Measurements from ENCODE around the gene POLH. TPM values are rescaled to one million over a fixed set of nuclear protein-coding genes. Genes with fewer than 3 reads are reported as not detected.
"Not testable (repeated sequence)": the region's sequence is repeated elsewhere in the genome, so short reads cannot be mapped to it uniquely, and the experiment has no call there.

The POLH gene
- polyA plus RNA-seq (ENCODE audit: insufficient read depth in 1 of 5, insufficient read length in 5 of 5, low replicate concordance in 1 of 5) = 10 to 100 TPM; 16.0 to 29.0 (median 22.4) TPM
- long read RNA-seq, donor 1, partial matches to known transcripts = 0 of 2 reads
- long read RNA-seq, donor 1, other reads (novel, unspliced or antisense) = 0 of 2 reads
- long read RNA-seq, donor 2, partial matches to known transcripts = 0 of 1 reads
- long read RNA-seq, donor 2, other reads (novel, unspliced or antisense) = 0 of 1 reads
- long read RNA-seq, donor 3, partial matches to known transcripts = 7 of 9 reads
- long read RNA-seq, donor 3, other reads (novel, unspliced or antisense) = 0 of 9 reads
- long read RNA-seq, donor 4, partial matches to known transcripts = 7 of 9 reads
- long read RNA-seq, donor 4, other reads (novel, unspliced or antisense) = 0 of 9 reads
- long read RNA-seq, donor 5, partial matches to known transcripts = 11 of 19 reads
- long read RNA-seq, donor 5, other reads (novel, unspliced or antisense) = 6 of 19 reads
- long read RNA-seq, donor 6, partial matches to known transcripts = 0 of 9 reads
- long read RNA-seq, donor 6, other reads (novel, unspliced or antisense) = 7 of 9 reads
- long read RNA-seq, donor 7, partial matches to known transcripts = 0 of 5 reads
- long read RNA-seq, donor 7, other reads (novel, unspliced or antisense) = 0 of 5 reads
- long read RNA-seq, donor 8, partial matches to known transcripts = 0 of 1 reads
- long read RNA-seq, donor 8, other reads (novel, unspliced or antisense) = 0 of 1 reads

GRCh38 chr6:43575772-43576551 lies at the start of gene POLH, which contains the start of gene XPO5:
Gene POLH (plus strand): TSS chr6:43576185. CDS start chr6:43582320, 6,135 bp downstream.
Gene XPO5 (minus strand): TSS chr6:43576038. CDS start chr6:43575864, 174 bp downstream.
- peak; percentile 91 to 92 for DNase-seq

- DNase-seq = no peak
These were observed 43.8 kb upstream of the POLH start for GRCh38 chr6:43532201-43532600.

GRCh38 chr6:43538986-43539385 lies 37.0 kb upstream of the POLH start:
- not testable (repeated sequence) for DNase-seq

GRCh38 chr6:43539409-43539808 lies 36.6 kb upstream of the POLH start:
- DNase-seq = not testable (repeated sequence)

GRCh38 chr6:43540507-43540906 lies 35.5 kb upstream of the POLH start:
- DNase-seq = no peak

GRCh38 chr6:43541774-43542471 lies 34.1 kb upstream of the POLH start:
- DNase-seq = no peak

GRCh38 chr6:43544461-43544860 lies 31.5 kb upstream of the POLH start:
- no peak for DNase-seq

GRCh38 chr6:43547222-43547621 lies 28.8 kb upstream of the POLH start:
- no peak for DNase-seq

GRCh38 chr6:43557620-43558019 lies 18.4 kb upstream of the POLH start:
- not testable (repeated sequence) for DNase-seq

- no peak for DNase-seq
These were observed 16.7 kb upstream of the POLH start for GRCh38 chr6:43559328-43559727.

GRCh38 chr6:43570876-43571441 lies 5.0 kb upstream of the POLH start:
- DNase-seq = no peak

- no peak for DNase-seq
These were observed 4.0 kb upstream of the POLH start for GRCh38 chr6:43572015-43572414.

- peak in 1 of 2 donors; percentile 28 for DNase-seq
These were observed 747 bp upstream of the POLH start for GRCh38 chr6:43575105-43575771.

- DNase-seq = no peak
These were observed 2.8 kb downstream of the POLH start for GRCh38 chr6:43578748-43579147.

- DNase-seq = no peak
These were observed 3.2 kb downstream of the POLH start for GRCh38 chr6:43579171-43579570.

GRCh38 chr6:43582911-43583310 lies 6.9 kb downstream of the POLH start:
- no peak for DNase-seq

GRCh38 chr6:43584892-43585570 lies 9.0 kb downstream of the POLH start:
- DNase-seq = no peak

GRCh38 chr6:43588194-43588593 lies 12.2 kb downstream of the POLH start:
- DNase-seq = no peak

- not testable (repeated sequence) for DNase-seq
These were observed 13.6 kb downstream of the POLH start for GRCh38 chr6:43589564-43589963.

- no peak for DNase-seq
These were observed 18.0 kb downstream of the POLH start for GRCh38 chr6:43593938-43594337.
